Activated T-cell treated with anti-CD3 and anti-CD28 coated beads for 4 hours (primary cell): ENCODE data around the gene P4HTM.

Source experiments
- DNase-seq: peaks from one replicate; pipeline ENCODE4 v3.0.0-alpha.2; 2020

The P4HTM gene

GRCh38 chr3:49009396-49009795 is 19.4 kb downstream of the P4HTM start:
- DNase-seq: no peak

DNA sequence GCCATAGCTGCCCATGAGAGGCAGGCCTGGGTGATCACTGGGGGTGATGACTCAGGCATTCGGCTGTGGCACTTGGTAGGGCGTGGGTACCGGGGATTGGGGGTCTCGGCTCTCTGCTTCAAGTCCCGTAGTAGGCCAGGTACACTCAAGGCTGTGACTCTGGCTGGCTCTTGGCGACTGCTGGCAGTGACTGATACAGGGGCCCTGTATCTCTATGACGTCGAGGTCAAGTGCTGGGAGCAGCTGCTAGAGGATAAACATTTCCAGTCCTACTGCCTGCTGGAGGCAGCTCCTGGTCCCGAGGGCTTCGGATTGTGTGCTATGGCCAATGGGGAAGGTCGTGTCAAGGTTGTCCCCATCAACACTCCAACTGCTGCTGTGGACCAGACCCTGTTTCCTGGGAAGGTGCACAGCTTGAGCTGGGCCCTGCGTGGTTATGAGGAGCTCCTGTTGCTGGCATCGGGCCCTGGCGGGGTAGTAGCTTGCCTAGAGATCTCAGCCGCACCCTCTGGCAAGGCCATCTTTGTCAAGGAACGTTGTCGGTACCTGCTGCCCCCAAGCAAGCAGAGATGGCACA is 22.5 kb downstream of the P4HTM start:
- no peak for DNase-seq

GRCh38 chr3:49013113-49013737 is 23.2 kb downstream of the P4HTM start:
- no peak for DNase-seq

DNA sequence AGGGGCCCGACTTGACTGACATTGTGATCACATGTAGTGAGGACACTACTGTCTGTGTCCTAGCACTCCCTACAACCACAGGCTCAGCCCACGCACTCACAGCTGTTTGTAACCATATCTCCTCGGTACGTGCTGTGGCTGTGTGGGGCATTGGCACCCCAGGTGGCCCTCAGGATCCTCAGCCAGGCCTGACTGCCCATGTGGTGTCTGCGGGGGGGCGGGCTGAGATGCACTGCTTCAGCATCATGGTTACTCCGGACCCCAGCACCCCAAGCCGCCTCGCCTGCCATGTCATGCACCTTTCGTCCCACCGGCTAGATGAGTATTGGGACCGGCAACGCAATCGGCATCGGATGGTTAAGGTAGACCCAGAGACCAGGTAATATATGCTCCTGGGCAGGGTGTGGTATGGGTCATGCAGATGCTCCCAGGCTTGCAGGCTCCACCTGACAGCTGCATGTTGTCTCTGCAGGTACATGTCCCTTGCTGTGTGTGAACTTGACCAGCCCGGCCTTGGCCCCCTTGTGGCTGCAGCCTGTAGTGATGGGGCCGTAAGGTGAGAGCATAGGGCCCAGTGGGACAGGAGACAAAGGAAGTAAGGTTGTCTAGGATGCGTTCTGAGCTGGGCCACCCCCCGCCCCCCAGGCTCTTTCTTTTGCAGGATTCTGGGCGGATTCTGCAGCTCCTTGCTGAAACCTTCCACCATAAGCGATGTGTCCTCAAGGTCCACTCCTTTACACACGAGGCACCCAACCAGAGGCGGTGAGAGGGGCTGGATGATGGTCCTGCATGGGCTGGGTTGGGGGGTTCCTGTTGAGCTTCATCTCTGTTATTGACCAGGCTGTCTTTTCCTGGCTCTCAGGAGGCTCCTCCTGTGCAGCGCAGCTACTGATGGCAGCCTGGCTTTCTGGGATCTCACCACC is 24.0 kb downstream of the P4HTM start:
- no peak for DNase-seq

DNA sequence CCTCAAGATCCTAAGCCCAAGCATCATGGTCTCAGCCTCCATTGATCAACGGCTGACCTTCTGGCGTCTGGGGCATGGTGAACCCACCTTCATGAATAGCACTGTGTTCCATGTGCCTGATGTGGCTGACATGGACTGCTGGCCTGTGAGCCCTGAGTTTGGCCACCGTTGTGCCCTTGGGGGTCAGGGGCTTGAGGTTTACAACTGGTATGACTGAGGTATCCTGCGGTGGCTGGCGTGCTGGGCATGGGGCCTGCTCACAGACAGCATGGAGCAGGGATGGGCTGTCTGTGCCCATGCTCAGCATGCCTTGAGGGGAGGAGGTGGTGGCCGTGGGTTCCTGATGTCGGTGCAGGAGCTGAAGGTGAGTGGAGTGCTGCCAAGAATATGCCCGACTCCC is 25.0 kb downstream of the P4HTM start:
- DNase-seq: no peak

GRCh38 chr3:49015765-49016164 is 25.7 kb downstream of the P4HTM start:
- no peak for DNase-seq

DNA sequence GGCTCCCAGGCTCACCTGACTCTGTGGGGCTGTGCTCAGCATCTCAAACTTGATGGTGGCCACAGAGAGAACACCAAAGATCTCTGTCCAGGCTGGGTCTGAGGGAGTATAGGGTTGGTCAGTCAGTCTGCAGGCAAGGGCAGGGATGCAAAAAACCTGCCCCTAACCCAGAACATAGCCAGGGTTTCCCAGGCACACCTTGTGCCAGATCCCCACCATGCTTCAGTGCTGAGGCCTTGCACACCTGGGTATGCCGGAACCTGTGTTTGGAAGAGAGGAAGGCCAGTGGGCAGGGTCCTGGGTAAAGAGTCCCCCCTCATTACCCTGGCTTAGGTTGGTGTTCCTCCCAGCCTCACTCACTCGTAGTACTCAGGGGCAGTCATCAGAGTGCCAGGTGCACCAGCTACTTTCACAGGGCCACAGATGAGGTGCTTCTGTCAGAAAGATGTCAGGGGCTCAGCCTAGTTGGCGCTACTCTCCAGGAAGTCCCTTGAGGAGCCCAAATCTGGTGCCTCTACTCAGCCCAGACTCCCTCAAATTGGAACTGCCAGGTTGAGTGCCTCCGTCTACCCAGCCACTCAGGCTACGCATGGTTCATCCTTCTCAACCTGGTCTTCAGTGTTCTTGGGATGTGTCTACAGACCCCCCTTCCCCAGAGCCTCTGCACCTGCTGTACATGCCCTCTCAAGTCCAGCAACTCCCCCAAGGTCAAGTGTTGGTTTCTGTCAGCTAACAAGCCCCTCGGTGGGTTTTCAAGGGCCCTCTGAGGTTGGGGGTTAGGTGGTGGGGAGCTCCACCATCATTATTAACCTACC is 26.6 kb downstream of the P4HTM start:
- no peak for DNase-seq

GRCh38 chr3:49017229-49017970 is 27.4 kb downstream of the P4HTM start:
- no peak for DNase-seq

- DNase-seq: peak; percentile 41
Measured at GRCh38 chr3:49017971-49018706, 28.1 kb downstream of the P4HTM start, which contains the start of gene DALRD3. Gene DALRD3 (minus strand): TSS chr3:49018580. CDS start chr3:49018564, 16 bp downstream.

- DNase-seq: no peak
Measured at GRCh38 chr3:49018707-49019006, 28.6 kb downstream of the P4HTM start.

DNA sequence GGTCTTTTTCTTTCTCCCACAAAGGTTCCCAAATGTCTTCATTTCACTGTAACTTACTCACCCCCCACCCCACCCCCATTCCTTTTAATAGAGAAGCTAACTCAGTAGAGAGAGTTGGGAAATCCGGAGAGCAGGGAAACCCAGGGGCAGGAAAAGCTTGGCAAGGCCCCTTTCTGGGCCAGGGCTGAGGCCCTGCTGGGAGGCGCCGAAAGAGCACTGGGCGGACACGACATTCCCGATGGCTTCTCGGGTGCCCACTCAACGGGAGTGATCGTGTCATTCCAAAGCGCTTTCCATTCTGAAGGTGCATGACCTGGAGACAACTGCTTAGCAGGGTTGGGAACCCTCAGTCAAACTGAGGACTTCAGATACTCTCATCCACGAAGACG is 29.9 kb downstream of the P4HTM start:
- no peak for DNase-seq

GRCh38 chr3:49020330-49021212 is 30.5 kb downstream of the P4HTM start:
- DNase-seq: no peak

DNA sequence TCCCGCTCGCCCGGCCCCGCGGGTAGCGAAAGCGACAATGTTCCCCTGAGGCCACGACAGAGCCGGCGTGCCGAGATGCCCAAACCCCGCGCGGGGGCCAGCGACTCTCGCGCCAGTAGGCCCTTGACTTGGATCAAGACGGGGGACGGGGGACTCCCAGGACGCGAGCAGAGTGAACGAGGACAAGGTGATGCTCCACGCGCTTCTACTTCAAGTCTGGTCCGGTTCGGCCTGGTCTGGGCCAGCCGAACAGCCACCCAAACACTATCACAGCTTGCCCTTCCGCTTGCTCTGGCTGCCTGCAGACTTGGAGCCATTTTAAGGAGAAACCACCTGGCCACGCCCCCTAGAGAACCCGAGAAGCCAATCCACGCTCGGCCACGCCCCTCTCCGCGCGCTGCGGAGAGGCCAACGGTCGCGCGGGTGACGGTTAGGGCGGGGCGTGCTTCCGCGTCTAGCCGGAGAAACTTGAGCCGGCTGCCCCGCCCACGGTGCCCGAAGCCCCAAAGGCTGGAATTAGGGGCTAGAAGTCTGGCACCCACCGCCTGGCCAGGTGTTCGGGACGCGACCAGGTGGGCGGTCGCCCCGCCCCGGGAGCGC is 31.3 kb downstream of the P4HTM start:
- peak; percentile 98 for DNase-seq

DNA sequence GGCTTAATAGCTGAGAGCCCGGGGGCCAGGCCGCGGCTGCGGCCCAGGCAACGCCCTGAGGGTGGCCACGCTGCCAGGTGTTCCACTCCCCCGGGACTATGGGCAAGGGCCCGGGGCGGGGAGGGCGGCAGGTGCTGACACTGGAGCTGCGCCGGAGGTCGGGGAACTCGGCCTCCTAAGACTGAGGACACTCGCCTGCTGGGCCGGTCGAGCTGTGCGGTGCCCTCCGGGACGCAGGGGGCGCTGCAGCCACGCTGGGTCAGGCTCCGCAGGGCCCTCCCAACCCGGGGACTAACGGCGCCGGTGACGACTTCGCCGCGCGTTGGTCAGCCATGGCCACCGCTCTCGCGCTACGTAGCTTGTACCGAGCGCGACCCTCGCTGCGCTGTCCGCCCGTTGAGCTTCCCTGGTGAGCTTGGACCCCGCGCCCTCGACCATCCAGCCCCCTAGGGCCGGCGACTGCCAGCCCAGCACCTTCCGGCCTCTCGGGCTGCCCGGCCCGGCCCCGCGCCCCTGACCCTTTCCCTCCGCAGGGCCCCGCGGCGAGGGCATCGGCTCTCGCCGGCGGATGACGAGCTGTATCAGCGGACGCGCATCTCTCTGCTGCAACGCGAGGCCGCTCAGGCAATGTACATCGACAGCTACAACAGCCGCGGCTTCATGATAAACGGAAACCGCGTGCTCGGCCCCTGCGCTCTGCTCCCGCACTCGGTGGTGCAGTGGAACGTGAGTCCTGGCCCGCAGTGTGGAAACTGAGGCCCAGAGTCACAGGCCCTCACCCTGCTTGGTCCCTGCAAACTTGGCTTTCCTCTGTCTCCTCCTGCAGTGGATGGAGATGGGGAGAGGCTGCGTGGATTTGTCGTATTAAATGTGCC is 32.0 kb downstream of the P4HTM start, which contains the start of gene NDUFAF3:
TSS of gene NDUFAF3 (plus strand) at position 309 of the 875 bp plus-strand sequence. CDS start at position 333, 24 bp downstream.
- peak; percentile 84 for DNase-seq

GRCh38 chr3:49022688-49023171 is 32.7 kb downstream of the P4HTM start:
- DNase-seq: no peak

- DNase-seq: no peak
Measured at GRCh38 chr3:49023775-49024174, 33.7 kb downstream of the P4HTM start.

GRCh38 chr3:49024449-49024848 is 34.4 kb downstream of the P4HTM start:
- DNase-seq: no peak

DNA sequence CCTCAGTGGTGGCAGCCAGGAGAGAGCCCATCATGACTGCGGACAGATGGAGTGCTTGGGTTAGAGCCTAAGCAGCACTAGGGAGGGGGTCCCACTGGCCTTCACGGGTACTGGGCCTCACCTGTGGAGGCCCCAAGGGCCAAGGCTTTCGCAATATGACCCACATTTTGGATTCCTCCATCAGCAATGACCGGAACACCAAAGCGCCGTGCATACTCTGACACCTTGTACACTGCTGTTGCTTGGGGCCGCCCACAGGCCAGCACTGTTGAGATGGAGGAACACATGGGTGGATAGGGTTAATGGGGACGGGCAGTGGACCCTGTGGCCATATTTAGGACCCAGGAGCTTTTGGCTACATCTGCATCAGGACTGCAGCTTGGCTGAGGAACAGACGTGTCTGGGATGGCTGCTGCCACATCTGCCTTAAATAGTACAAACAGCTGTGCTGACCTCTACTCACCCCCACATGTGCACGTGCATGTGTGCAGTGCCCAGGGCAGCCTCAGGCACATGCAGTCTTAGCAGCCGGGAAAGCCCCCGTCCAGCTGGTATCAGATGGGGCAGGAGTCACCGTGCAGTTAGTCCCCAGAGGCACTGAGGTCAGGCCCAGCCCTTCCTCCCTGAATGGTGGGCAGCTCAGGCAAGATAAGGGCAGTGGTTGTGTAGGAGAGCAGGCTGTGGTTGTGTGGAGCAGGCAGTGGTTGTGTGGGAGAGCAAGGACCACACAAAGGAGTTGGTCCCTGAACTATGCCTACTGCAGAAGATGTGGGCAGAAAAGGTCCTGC is 35.2 kb downstream of the P4HTM start:
- no peak for DNase-seq
